Endothelial cell of umbilical vein (primary cell): Measurements from ENCODE around the gene BMP10.

Source experiments
- CTCF ChIP-seq, 2 donors: IDR thresholded peaks; 1 replicate in 1 of 2; 2 replicates in 1 of 2; pipeline ENCODE4 v1.5.1; 2011; ENCODE audit warnings: low read length in 2 of 2, mild to moderate bottlenecking in 2 of 2, moderate library complexity in 2 of 2, control low read depth in 1 of 2, inconsistent platforms in 1 of 2, low read depth in 1 of 2; ENCODE audit not compliant: insufficient read depth in 1 of 2; ENCODE audit errors: extremely low read depth in 1 of 2
- POLR2A ChIP-seq: IDR thresholded peaks from 2 replicates; pipeline ENCODE4 v1.6.1; 2012; ENCODE audit warnings: low read depth, mild to moderate bottlenecking, control low read depth, low read length
- TF ChIP-seq, protein P1 (sequence below): IDR thresholded peaks from 2 replicates; pipeline ENCODE4 v1.6.1; 2011; ENCODE audit not compliant: insufficient read depth, insufficient read length

GRCh38 chr2:68907232-68907919, 36.2 kb upstream of the BMP10 start:
- TF ChIP-seq POLR2A (peak; percentile 23), CTCF (IDR thresholded peaks at IDR 0.05; ENCODE audit: extremely low read depth in 1 of 2, insufficient read depth in 1 of 2, low read depth in 1 of 2, low read length in 2 of 2) (no peak)
- TF ChIP-seq, protein P1, sequence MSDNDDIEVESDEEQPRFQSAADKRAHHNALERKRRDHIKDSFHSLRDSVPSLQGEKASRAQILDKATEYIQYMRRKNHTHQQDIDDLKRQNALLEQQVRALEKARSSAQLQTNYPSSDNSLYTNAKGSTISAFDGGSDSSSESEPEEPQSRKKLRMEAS = no peak
